HL-60/S4 treated with retinoic acid at 250 ng/mL for 4 days and 3 days (cell line): Measurements from ENCODE around the gene TMEM156.
"Not testable (repeated sequence)": the region's sequence is repeated elsewhere in the genome, so short reads cannot be mapped to it uniquely, and the experiment has no call there.

Experiments
- in situ Hi-C: fragments of 300-500 bp; cut with MboI; formaldehyde crosslinking; loops from 2 replicates; pipeline ENCODE4 v1.7.0; 2022; ENCODE audit warnings: low sequenced_read_pairs

TMEM156 gene

GRCh38 chr4:39044364-39044955, 12.3 kb upstream of the TMEM156 start:
- in situ Hi-C loops = no loop called here

GRCh38 chr4:39043861-39044363, 11.7 kb upstream of the TMEM156 start:
- in situ Hi-C loops = no loop called here

- in situ Hi-C loops = no loop called here
Observed at GRCh38 chr4:39043058-39043860, 11.1 kb upstream of the TMEM156 start.

- in situ Hi-C loops = no loop called here
Observed at GRCh38 chr4:39042366-39042765, 10.2 kb upstream of the TMEM156 start.

- in situ Hi-C loops = no loop called here
Observed at GRCh38 chr4:39039108-39039507, 6.9 kb upstream of the TMEM156 start.

- in situ Hi-C loops = no loop called here
Observed at GRCh38 chr4:39037941-39038340, 5.7 kb upstream of the TMEM156 start.

GRCh38 chr4:39037491-39037825, 5.2 kb upstream of the TMEM156 start:
- in situ Hi-C loops = no loop called here

GRCh38 chr4:39036172-39036571, 4.0 kb upstream of the TMEM156 start:
- in situ Hi-C loops = no loop called here

GRCh38 chr4:39031590-39032020, 604 bp downstream of the TMEM156 start:
- in situ Hi-C loops = not testable (repeated sequence)

- in situ Hi-C loops = no loop called here
Observed at GRCh38 chr4:39030725-39031124, 1.5 kb downstream of the TMEM156 start.

GRCh38 chr4:39029752-39030694, 2.2 kb downstream of the TMEM156 start:
- in situ Hi-C loops = no loop called here

GRCh38 chr4:39026096-39026495, 6.1 kb downstream of the TMEM156 start:
- in situ Hi-C loops = no loop called here

GRCh38 chr4:39025552-39026085, 6.6 kb downstream of the TMEM156 start:
- in situ Hi-C loops = no loop called here

- in situ Hi-C loops = no loop called here
Observed at GRCh38 chr4:39024311-39024865, 7.8 kb downstream of the TMEM156 start.

GRCh38 chr4:39023059-39023458, 9.2 kb downstream of the TMEM156 start:
- in situ Hi-C loops = no loop called here

- in situ Hi-C loops = no loop called here
Observed at GRCh38 chr4:39022241-39022640, 10.0 kb downstream of the TMEM156 start.

- in situ Hi-C loops = no loop called here
Observed at GRCh38 chr4:39021631-39022030, 10.6 kb downstream of the TMEM156 start.

- in situ Hi-C loops = no loop called here
Observed at GRCh38 chr4:39020130-39020529, 12.1 kb downstream of the TMEM156 start.

GRCh38 chr4:39014028-39014427, 18.2 kb downstream of the TMEM156 start:
- in situ Hi-C loops = no loop called here

- in situ Hi-C loops = no loop called here
Observed at GRCh38 chr4:39004758-39005157, 27.5 kb downstream of the TMEM156 start.

- in situ Hi-C loops = not testable (repeated sequence)
Observed at GRCh38 chr4:39002058-39002457, 30.2 kb downstream of the TMEM156 start.
